H1 (cell line): ENCODE measurements around the gene TMC3. TPM values are rescaled to one million over a fixed set of nuclear protein-coding genes. Genes with fewer than 3 reads are reported as not detected.
A peak's percentile ranks its signal among the peaks of the same experiment; 100 is the strongest.

Source experiments
- CTCF ChIA-PET: fragments of 300-600 bp; sonication (Branson Sonifier 250); formaldehyde crosslinking; loops from one replicate; lab custom pipeline; 2021; ENCODE audit not compliant: partially characterized antibody; lab: Charles Lee
- POLR2A ChIA-PET: fragments of 300-600 bp; sonication (Branson Sonifier 250); formaldehyde crosslinking; loops from one replicate; lab custom pipeline; 2021; ENCODE audit warnings: inconsistent platforms; ENCODE audit not compliant: partially characterized antibody; lab: Charles Lee
- DNase-seq, 2 experiments: peaks; one replicate each; pipeline versions ENCODE4 v3.0.0 to v3.0.0-alpha.2; 2010 to 2022; ENCODE audit warnings: low spot score in 2 of 2, low read depth in 1 of 2, mixed read lengths in 1 of 2
- FAIRE-seq: peaks from 2 replicates; lab custom pipeline; 2011; peaks lifted over from hg19 to GRCh38; lab: Jason Lieb, UNC
- H2AFZ ChIP-seq: 2 replicates; pipeline ENCODE4 v1.8.1; 2012; ENCODE audit warnings: low read length, inconsistent platforms
- H2AK5ac ChIP-seq: 2 replicates; pipeline ENCODE4 v1.6.1; 2013; ENCODE audit warnings: low read depth, low read length
- H2BK120ac ChIP-seq: replicated peaks from 2 replicates; pipeline ENCODE3; 2013; ENCODE audit warnings: low read depth, low read length, inconsistent platforms
- H2BK12ac ChIP-seq: 2 replicates; pipeline ENCODE4 v1.6.1; 2013; ENCODE audit warnings: low read depth, low read length
- H2BK15ac ChIP-seq: 2 replicates; pipeline ENCODE4 v1.6.1; 2013; ENCODE audit warnings: low read length
- H2BK20ac ChIP-seq: 2 replicates; pipeline ENCODE4 v1.6.1; 2013; ENCODE audit warnings: low read length
- H2BK5ac ChIP-seq: 2 replicates; pipeline ENCODE4 v1.6.1; 2013; ENCODE audit warnings: low read depth, low read length
- H3K14ac ChIP-seq: 2 replicates; pipeline ENCODE4 v1.6.1; 2013; ENCODE audit warnings: inconsistent platforms; ENCODE audit not compliant: insufficient read length
- H3K18ac ChIP-seq: 2 replicates; pipeline ENCODE4 v1.6.1; 2013; ENCODE audit warnings: low read length; ENCODE audit errors: extremely low read depth
- H3K23ac ChIP-seq: 2 replicates; pipeline ENCODE4 v1.6.1; 2013; ENCODE audit warnings: inconsistent platforms; ENCODE audit not compliant: insufficient read length
- H3K23me2 ChIP-seq: 2 replicates; pipeline ENCODE4 v1.6.1; 2013; ENCODE audit warnings: low read depth, low read length
- H3K27ac ChIP-seq: 2 replicates; pipeline ENCODE4 v1.6.1; 2011; ENCODE audit warnings: low read depth, low read length, inconsistent platforms
- H3K27me3 ChIP-seq, 4 experiments: replicated peaks in 1 of 4; 1 replicate in 1 of 4; 2 replicates in 3 of 4; pipeline versions ENCODE4 v1.6.1 to v1.8.1; 2011 to 2013; ENCODE audit warnings: low read length in 3 of 4, mild to moderate bottlenecking in 3 of 4, inconsistent platforms in 2 of 4, mixed read lengths in 2 of 4, moderate library complexity in 1 of 4; ENCODE audit not compliant: control insufficient read depth in 3 of 4, insufficient read depth in 3 of 4; ENCODE audit errors: extremely low read depth in 1 of 4
- H3K36me3 ChIP-seq, 4 experiments: 2 replicates each; pipeline versions ENCODE4 v1.6.1 to v1.8.1; 2011 to 2013; ENCODE audit warnings: mild to moderate bottlenecking in 4 of 4, low read length in 3 of 4, moderate library complexity in 2 of 4, control low read depth in 1 of 4, inconsistent platforms in 1 of 4; ENCODE audit not compliant: insufficient read depth in 4 of 4, control insufficient read depth in 2 of 4
- H3K4ac ChIP-seq: replicated peaks from 2 replicates; pipeline ENCODE3; 2013; ENCODE audit warnings: low read length, low read depth, mixed read lengths, inconsistent platforms; ENCODE audit not compliant: insufficient read length
- H3K4me1 ChIP-seq, 4 experiments: replicated peaks in 1 of 4; 1 replicate in 1 of 4; 2 replicates in 3 of 4; pipeline versions ENCODE4 v1.6.1 to v1.8.1; 2011 to 2013; ENCODE audit warnings: low read length in 3 of 4, inconsistent platforms in 2 of 4, mixed read lengths in 1 of 4; ENCODE audit not compliant: insufficient read depth in 4 of 4, control insufficient read depth in 3 of 4
- H3K4me2 ChIP-seq, 2 experiments: 2 replicates each; pipeline versions ENCODE4 v1.6.1 to v1.8.1; 2011 to 2013; ENCODE audit warnings: low read depth in 2 of 2, low read length in 2 of 2, control low read depth in 1 of 2, inconsistent platforms in 1 of 2, mild to moderate bottlenecking in 1 of 2; ENCODE audit not compliant: insufficient read depth in 1 of 2
- H3K4me3 ChIP-seq, 4 experiments: fragments of 200-600, 300-600 bp in 1 of 4; sonication (generic), shearing (Covaris generic), sonication (Bioruptor Twin) in 1 of 4; 2 replicates each; pipeline versions ENCODE4 v1.5.1 to v1.8.1; 2011 to 2016; ENCODE audit warnings: low read length in 4 of 4, low read depth in 3 of 4, control low read depth in 2 of 4, inconsistent platforms in 2 of 4, mild to moderate bottlenecking in 2 of 4, mixed read lengths in 1 of 4, moderate library complexity in 1 of 4; ENCODE audit not compliant: insufficient read depth in 2 of 4; ENCODE audit errors: extremely low read depth in 1 of 4
- H3K56ac ChIP-seq: replicated peaks from 2 replicates; pipeline ENCODE3; 2013; ENCODE audit warnings: low read depth, mild to moderate bottlenecking, mixed read lengths, low read length, inconsistent platforms; ENCODE audit not compliant: insufficient read length
- H3K79me1 ChIP-seq: 2 replicates; pipeline ENCODE4 v1.6.1; 2013; ENCODE audit warnings: low read depth, low read length, control low read depth
- H3K79me2 ChIP-seq, 2 experiments: 2 replicates each; pipeline versions ENCODE4 v1.6.1 to v1.8.1; 2012 to 2013; ENCODE audit warnings: low read length in 2 of 2, mild to moderate bottlenecking in 2 of 2, inconsistent platforms in 1 of 2; ENCODE audit not compliant: insufficient read depth in 2 of 2, control insufficient read depth in 1 of 2
- H3K9ac ChIP-seq, 4 experiments: replicated peaks in 1 of 4; 1 replicate in 1 of 4; 2 replicates in 3 of 4; pipeline versions ENCODE4 v1.6.1 to v1.8.1; 2011 to 2013; ENCODE audit warnings: low read depth in 3 of 4, low read length in 3 of 4, control low read depth in 2 of 4, mild to moderate bottlenecking in 2 of 4, moderate library complexity in 2 of 4, inconsistent platforms in 1 of 4; ENCODE audit errors: extremely low read depth in 1 of 4
- H3K9me3 ChIP-seq, 2 experiments: 2 replicates each; pipeline versions ENCODE4 v1.6.1 to v1.8.1; 2012 to 2013; ENCODE audit warnings: mild to moderate bottlenecking in 2 of 2, moderate library complexity in 2 of 2, control low read depth in 1 of 2, inconsistent platforms in 1 of 2, low read depth in 1 of 2, low read length in 1 of 2, mixed read lengths in 1 of 2; ENCODE audit not compliant: insufficient read depth in 2 of 2
- H4K20me1 ChIP-seq, 2 experiments: replicated peaks in 1 of 2; 2 replicates each; pipeline versions ENCODE3 to v1.8.1; 2011 to 2013; ENCODE audit warnings: inconsistent platforms in 2 of 2, low read length in 2 of 2, mild to moderate bottlenecking in 1 of 2; ENCODE audit not compliant: insufficient read depth in 2 of 2, control insufficient read depth in 1 of 2
- H4K5ac ChIP-seq: 2 replicates; pipeline ENCODE4 v1.6.1; 2013; ENCODE audit warnings: low read length, low read depth, mixed read lengths, inconsistent platforms; ENCODE audit not compliant: insufficient read length
- H4K8ac ChIP-seq: 2 replicates; pipeline ENCODE4 v1.8.0; 2013; ENCODE audit warnings: mild to moderate bottlenecking, moderate library complexity, low read length, inconsistent platforms; ENCODE audit not compliant: insufficient read depth; ENCODE audit errors: extremely low read depth
- H4K91ac ChIP-seq: replicated peaks from 2 replicates; pipeline ENCODE3; 2013; ENCODE audit warnings: low read length, mixed read lengths, inconsistent platforms; ENCODE audit not compliant: insufficient read length
- CHD2 ChIP-seq: IDR thresholded peaks from 2 replicates; pipeline ENCODE4 v1.6.1; 2012; ENCODE audit warnings: low read length, improper control_type of control experiment
- CREB1 ChIP-seq: IDR thresholded peaks from 2 replicates; pipeline ENCODE4 v1.6.1; 2012; ENCODE audit warnings: inconsistent platforms
- CTCF ChIP-seq, 3 experiments: IDR thresholded peaks; 1 replicate in 2 of 3; 2 replicates in 1 of 3; pipeline versions ENCODE4 v1.5.1 to v1.6.1; 2011; ENCODE audit warnings: low read length in 3 of 3, mild to moderate bottlenecking in 3 of 3, inconsistent platforms in 2 of 3, low read depth in 1 of 3, moderate library complexity in 1 of 3; ENCODE audit not compliant: insufficient read depth in 1 of 3; ENCODE audit errors: control extremely low read depth in 1 of 3
- EZH2 ChIP-seq: fragments of 200-600 bp; sonication (generic); IDR thresholded peaks from 2 replicates; pipeline ENCODE4 v1.7.1; 2012; ENCODE audit warnings: low read depth, mild to moderate bottlenecking, moderate library complexity, low read length, inconsistent platforms; ENCODE audit not compliant: severe bottlenecking
- KDM1A ChIP-seq: fragments of 200-600, 300-600 bp; sonication (generic); IDR thresholded peaks from 2 replicates; pipeline ENCODE4 v1.7.1; 2016; ENCODE audit warnings: mild to moderate bottlenecking, low read length, borderline replicate concordance
- MAFK ChIP-seq: IDR thresholded peaks from 2 replicates; pipeline ENCODE4 v1.6.1; 2012; ENCODE audit warnings: low read depth, mild to moderate bottlenecking, improper control_type of control experiment, low read length
- PHF8 ChIP-seq: fragments of 200-600 bp; sonication (generic); conservative IDR thresholded peaks from 2 replicates; pipeline ENCODE4 v1.7.1; 2012; ENCODE audit warnings: low read depth, mild to moderate bottlenecking, inconsistent platforms, low read length, moderate library complexity
- RAD21 ChIP-seq, 2 experiments: IDR thresholded peaks in 1 of 2; conservative IDR thresholded peaks in 1 of 2; 2 replicates each; pipeline ENCODE4 v1.6.1; 2011; ENCODE audit warnings: low read depth in 2 of 2, low read length in 2 of 2, improper control_type of control experiment in 1 of 2, inconsistent platforms in 1 of 2, mild to moderate bottlenecking in 1 of 2, moderate library complexity in 1 of 2
- SP4 ChIP-seq: IDR thresholded peaks from 2 replicates; pipeline ENCODE4 v1.6.1; 2012; ENCODE audit warnings: low read length, inconsistent platforms
- SUZ12 ChIP-seq: fragments of 200-600 bp; sonication (generic); IDR thresholded peaks from 2 replicates; pipeline ENCODE4 v1.6.1; 2012; ENCODE audit warnings: mild to moderate bottlenecking, inconsistent platforms, low read length, moderate library complexity, mixed read lengths
- WGBS, 2 experiments: shearing (Covaris generic) in 1 of 2; methylation state at CpG; one replicate each; pipeline versions ENCODE4 v1.1.6 to v1.1.7; 2013 to 2015; ENCODE audit warnings: low lambda C conversion rate in 2 of 2, mixed read lengths in 2 of 2, inconsistent platforms in 1 of 2, low coverage in 1 of 2, missing lambda C conversion rate in 1 of 2; ENCODE audit not compliant: insufficient replicate concordance in 2 of 2, insufficient coverage in 1 of 2, insufficient read length in 1 of 2; ENCODE audit errors: extremely low coverage in 1 of 2, missing lambda C conversion rate in 1 of 2; 5-methylcytosine and 5-hydroxymethylcytosine counted together
- polyA plus RNA-seq, 7 experiments: library from polyadenylated mRNA; depleted of rRNA in 3 of 7; stranded (reverse) in 5 of 7; unstranded in 2 of 7; fragments of >200 nt in 5 of 7; fragments of 200-250 nt in 2 of 7; gene quantifications; 1 replicate in 5 of 7; 2 replicates in 1 of 7; 4 replicates in 1 of 7; pipeline versions ENCODE4 v1.2.1 to v1.2.3, GENCODE V29; 2011 to 2013; ENCODE audit warnings: missing spikeins in 2 of 7, mixed read lengths in 2 of 7
- total RNA-seq: library from RNA; stranded (reverse); fragmentation: NEBNext Ultra II Directional; extraction: Animal tissue kit (Norgen Biotek cat#: 25700); gene quantifications from 2 replicates; pipeline ENCODE4 v1.2.1, GENCODE V29; 2021

TMC3 gene
- total and polyA plus RNA-seq, 2 of the 8 experiments (the other 6 are each of a cell fraction or from before 2014, with no cell fraction given), result not detected

- POLR2A ChIA-PET, result no interaction called here
- Histone ChIP-seq H2BK15ac (no peak overlapping the region), H3K18ac (no peak overlapping the region), H4K20me1 (no peaks in the 10 kb centered on the region), H3K4ac (no peak overlapping the region), H3K56ac (no peak overlapping the region), H3K27ac (no peak overlapping the region), H3K9ac (no peak overlapping the region), H2BK5ac (no peak overlapping the region), H3K4me2 (no peak overlapping the region), H2AFZ (no peak overlapping the region), H3K4me3 (no peak overlapping the region), H3K14ac (no peak overlapping the region), H3K23ac (no peak overlapping the region), H2AK5ac (no peak overlapping the region), H3K23me2 (no peaks in the 10 kb centered on the region), H2BK20ac (no peak overlapping the region; the same call in 1 of the 2 replicates), H2BK12ac (no peak overlapping the region), H4K5ac (no peak overlapping the region), H3K27me3 (no peaks in the 10 kb centered on the region), H4K91ac (no peak overlapping the region), H3K36me3 (no peaks in the 10 kb centered on the region), H3K9me3 (no peaks in the 10 kb centered on the region; a peak in 1 of 4 replicates), H3K4me1 (peaks cover 0 to 3% (median 0%) of the 10 kb centered on the region in 4 experiments; a peak in 1 of 7 replicates), H3K79me2 (no peaks in the 10 kb centered on the region), H3K79me1 (no peaks in the 10 kb centered on the region), H4K8ac (no peak overlapping the region), H2BK120ac (no peak overlapping the region)
- DNase-seq, result no peak
- 50% methylated on average over 2 of the region's 2 CpGs; no CpG with 5 or more reads in 1 of the 2 experiments for WGBS, 2 experiments
- FAIRE-seq, result peak; percentile 13
- CTCF ChIA-PET, result interaction anchor here (0.7 to 4.5 kb wide), 66 partner anchors 9 to 729 kb away, joined by 3 to 27 read pairs (median 4); no protein-coding TSS in a partner anchor
- no peak for TF ChIP-seq PHF8
- no peak for TF ChIP-seq SP4
- no peak for TF ChIP-seq EZH2
- peak; percentile 34 to 39; a peak in 3 of 4 replicates for TF ChIP-seq RAD21 (IDR thresholded peaks at IDR 0.05 in 1 of 2, conservative IDR thresholded peaks at IDR 0.05 in 1 of 2; ENCODE audit: low read depth in 2 of 2, low read length in 2 of 2)
- TF ChIP-seq CREB1, result no peak
- no peak for TF ChIP-seq SUZ12
- TF ChIP-seq MAFK, result no peak
- TF ChIP-seq CHD2, result no peak
- TF ChIP-seq CTCF (IDR thresholded peaks at IDR 0.05; ENCODE audit: control extremely low read depth in 1 of 3, insufficient read depth in 1 of 3, low read depth in 1 of 3, low read length in 3 of 3), result peak; percentile 24 to 60 (median 45)
- TF ChIP-seq KDM1A, result no peak
Observed at GRCh38 chr15:81411051-81411450, 37.0 kb upstream of the TMC3 start.
